H9 (cell line): ENCODE measurements around the gene FBXO38. TPM values are rescaled to one million over a fixed set of nuclear protein-coding genes. Genes with fewer than 3 reads are reported as not detected.

ENCODE experiments used
- DNase-seq: peaks from one replicate; pipeline ENCODE4 v3.0.0-alpha.2; 2017
- H2AFZ ChIP-seq: one replicate; pipeline ENCODE4 v1.6.1; 2013; ENCODE audit warnings: mild to moderate bottlenecking, low read length, control low read depth, moderate library complexity
- H2AK5ac ChIP-seq: 2 replicates; pipeline ENCODE4 v1.6.1; 2013; ENCODE audit warnings: low read length, control low read depth, mixed read lengths; ENCODE audit not compliant: insufficient read length
- H2BK120ac ChIP-seq: one replicate; pipeline ENCODE4 v1.6.1; 2013; ENCODE audit warnings: low read depth, mild to moderate bottlenecking, low read length, control low read depth, inconsistent platforms; ENCODE audit not compliant: poor library complexity, severe bottlenecking
- H2BK12ac ChIP-seq: 2 replicates; pipeline ENCODE4 v1.6.1; 2013; ENCODE audit warnings: low read length, control low read depth, mixed read lengths, low read depth; ENCODE audit not compliant: insufficient read length
- H2BK15ac ChIP-seq: 2 replicates; pipeline ENCODE4 v1.6.1; 2013; ENCODE audit warnings: low read depth, low read length, control low read depth
- H2BK20ac ChIP-seq: one replicate; pipeline ENCODE4 v1.6.1; 2013; ENCODE audit warnings: low read depth, mild to moderate bottlenecking, low read length, control low read depth, inconsistent platforms; ENCODE audit not compliant: poor library complexity, severe bottlenecking
- H2BK5ac ChIP-seq: 2 replicates; pipeline ENCODE4 v1.6.1; 2013; ENCODE audit warnings: low read length, control low read depth, mixed read lengths; ENCODE audit not compliant: insufficient read length
- H3K14ac ChIP-seq: 2 replicates; pipeline ENCODE4 v1.6.1; 2013; ENCODE audit warnings: low read length, control low read depth; ENCODE audit not compliant: insufficient read depth
- H3K18ac ChIP-seq: 2 replicates; pipeline ENCODE4 v1.6.1; 2013; ENCODE audit warnings: low read depth, mild to moderate bottlenecking, mixed read lengths, low read length, control low read depth; ENCODE audit not compliant: insufficient read length
- H3K23ac ChIP-seq: 2 replicates; pipeline ENCODE4 v1.6.1; 2013; ENCODE audit warnings: low read length, control low read depth, mixed read lengths, low read depth; ENCODE audit not compliant: insufficient read length
- H3K23me2 ChIP-seq: 2 replicates; pipeline ENCODE4 v1.6.1; 2013; ENCODE audit warnings: low read depth, mild to moderate bottlenecking, mixed read lengths, low read length, control low read depth; ENCODE audit not compliant: insufficient read length, poor library complexity, severe bottlenecking
- H3K27ac ChIP-seq: 2 replicates; pipeline ENCODE4 v1.5.1; 2013; ENCODE audit warnings: low read length, control low read depth, mixed read lengths, low read depth; ENCODE audit not compliant: insufficient read length
- H3K27me3 ChIP-seq: 2 replicates; pipeline ENCODE4 v1.6.1; 2013; ENCODE audit warnings: low read length, control low read depth, inconsistent platforms; ENCODE audit not compliant: insufficient read depth
- H3K4ac ChIP-seq: 2 replicates; pipeline ENCODE4 v1.6.1; 2013; ENCODE audit warnings: low read depth, mild to moderate bottlenecking, control low read depth, inconsistent platforms, low read length, moderate library complexity
- H3K4me1 ChIP-seq: 2 replicates; pipeline ENCODE4 v1.6.1; 2013; ENCODE audit warnings: low read length, control low read depth, inconsistent platforms; ENCODE audit not compliant: insufficient read depth
- H3K4me2 ChIP-seq: 2 replicates; pipeline ENCODE4 v1.6.1; 2013; ENCODE audit warnings: low read length, control low read depth, mixed read lengths; ENCODE audit not compliant: insufficient read length, insufficient read depth
- H3K56ac ChIP-seq: 2 replicates; pipeline ENCODE4 v1.6.1; 2013; ENCODE audit warnings: low read depth, mild to moderate bottlenecking, mixed read lengths, low read length, control low read depth; ENCODE audit not compliant: insufficient read length
- H3K79me1 ChIP-seq: 2 replicates; pipeline ENCODE4 v1.6.1; 2013; ENCODE audit warnings: low read depth, mild to moderate bottlenecking, moderate library complexity, low read length, control low read depth, inconsistent platforms; ENCODE audit not compliant: insufficient read depth, poor library complexity, severe bottlenecking
- H3K79me2 ChIP-seq: 2 replicates; pipeline ENCODE4 v1.6.1; 2013; ENCODE audit warnings: low read length, control low read depth, inconsistent platforms; ENCODE audit not compliant: insufficient read depth
- H3K9ac ChIP-seq: 2 replicates; pipeline ENCODE4 v1.6.1; 2013; ENCODE audit warnings: low read length, control low read depth, mixed read lengths; ENCODE audit not compliant: insufficient read length; ENCODE audit errors: extremely low read depth
- H3K9me3 ChIP-seq: one replicate; pipeline ENCODE4 v1.6.1; 2013; ENCODE audit warnings: low read depth, low read length, inconsistent platforms; ENCODE audit not compliant: control insufficient read depth
- H3T11ph ChIP-seq: one replicate; pipeline ENCODE4 v1.6.1; 2013; ENCODE audit warnings: mild to moderate bottlenecking, low read length, control low read depth, inconsistent platforms
- H4K20me1 ChIP-seq: one replicate; pipeline ENCODE4 v1.6.1; 2013; ENCODE audit not compliant: control insufficient read depth, insufficient read length, insufficient read depth
- H4K5ac ChIP-seq: 2 replicates; pipeline ENCODE4 v1.6.1; 2013; ENCODE audit warnings: low read depth, mild to moderate bottlenecking, mixed read lengths, low read length, control low read depth; ENCODE audit not compliant: insufficient read length
- H4K8ac ChIP-seq: replicated peaks from 2 replicates; pipeline ENCODE4 v1.6.1; 2013; ENCODE audit warnings: low read length, control low read depth, mixed read lengths, low read depth; ENCODE audit not compliant: insufficient read length
- H4K91ac ChIP-seq: 2 replicates; pipeline ENCODE4 v1.6.1; 2013; ENCODE audit warnings: low read depth, mild to moderate bottlenecking, moderate library complexity, mixed read lengths, low read length, control low read depth; ENCODE audit not compliant: insufficient read length
- H3K27ac Mint-ChIP-seq, 3 experiments: 2 replicates in 2 of 3; 3 replicates in 1 of 3; pipeline ENCODE4 v1.8.0; 2020 to 2021; ENCODE audit warnings: mixed read lengths in 3 of 3, mild to moderate bottlenecking in 1 of 3, moderate library complexity in 1 of 3
- H3K27me3 Mint-ChIP-seq: 2 replicates; pipeline ENCODE4 v1.8.0; 2021; ENCODE audit warnings: low read depth, mild to moderate bottlenecking, moderate library complexity, mixed read lengths
- H3K36me3 Mint-ChIP-seq, 3 experiments: 2 replicates in 2 of 3; 3 replicates in 1 of 3; pipeline ENCODE4 v1.8.0; 2020 to 2021; ENCODE audit warnings: low read depth in 3 of 3, mixed read lengths in 3 of 3; ENCODE audit not compliant: insufficient read depth in 1 of 3
- H3K4me1 Mint-ChIP-seq, 2 experiments: 2 replicates each; pipeline ENCODE4 v1.8.0; 2020; ENCODE audit warnings: mixed read lengths in 2 of 2
- H3K4me3 Mint-ChIP-seq, 2 experiments: 2 replicates in 1 of 2; 3 replicates in 1 of 2; pipeline ENCODE4 v1.8.0; 2020 to 2021; ENCODE audit warnings: mild to moderate bottlenecking in 2 of 2, mixed read lengths in 2 of 2, moderate library complexity in 1 of 2
- H3K9me3 Mint-ChIP-seq, 2 experiments: 2 replicates in 1 of 2; 3 replicates in 1 of 2; pipeline ENCODE4 v1.8.0; 2020; ENCODE audit warnings: mild to moderate bottlenecking in 2 of 2, mixed read lengths in 2 of 2, moderate library complexity in 1 of 2
- CTCF ChIP-seq: fragments of 200-600 bp; sonication (generic); conservative IDR thresholded peaks from 3 replicates; pipeline ENCODE4 v1.8.0; 2021; ENCODE audit warnings: antibody characterized with exemption, mild to moderate bottlenecking
- WGBS: extraction: QIAGEN DNeasy Blood & Tissue Kit; methylation state at CpG from one replicate; pipeline ENCODE4 v1.1.7; 2013; ENCODE audit warnings: missing lambda C conversion rate, low lambda C conversion rate, mixed read lengths; ENCODE audit not compliant: insufficient read length; ENCODE audit errors: extremely low coverage; 5-methylcytosine and 5-hydroxymethylcytosine counted together
- total RNA-seq: library from RNA; stranded (reverse); gene quantifications from 2 replicates; pipeline ENCODE4 v1.2.1, GENCODE V29; 2021

FBXO38 gene
- total RNA-seq, 1 experiment from 2014 or later: 34.6 TPM

DNA sequence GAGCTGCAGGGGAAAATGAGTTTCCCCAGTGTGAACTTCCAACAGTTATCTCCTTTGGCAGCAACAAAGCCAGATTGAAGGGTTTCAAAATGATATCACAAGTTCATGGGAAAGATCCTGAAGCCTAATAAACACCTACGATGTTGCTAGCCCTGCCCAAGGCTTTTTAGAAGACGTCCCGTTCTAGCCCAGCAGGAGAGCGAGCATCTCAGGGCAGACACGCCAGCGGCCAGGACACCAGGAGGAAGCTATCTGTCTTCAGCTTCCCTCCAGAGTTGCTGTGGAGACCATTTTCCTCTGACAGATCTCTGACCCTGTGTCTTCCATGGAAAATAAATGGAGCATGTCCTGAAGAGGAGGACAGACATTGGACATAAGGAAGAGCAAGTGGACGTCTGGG is 98.4 kb downstream of the FBXO38 start:
- H3K27me3 ChIP-seq: no peaks in the 10 kb centered on the region; the same call in 1 of the 2 replicates
- no peak overlapping the region for H2BK120ac ChIP-seq
- no peak for TF ChIP-seq CTCF
- H3K79me2 ChIP-seq: no peaks in the 10 kb centered on the region
- no peak overlapping the region for H3T11ph ChIP-seq
- H2AK5ac ChIP-seq: no peak overlapping the region
- Mint-ChIP-seq H3K27me3 (peaks cover 49% of the 10 kb centered on the region), H3K4me3 (peak overlapping the region in 1 of 2 experiments; percentile 10; a peak in 1 of 5 replicates), H3K9me3 (no peaks in the 10 kb centered on the region), H3K36me3 (no peaks in the 10 kb centered on the region), H3K27ac (no peak overlapping the region), H3K4me1 (peaks cover 0 to 10% of the 10 kb centered on the region in 2 experiments; a peak in 3 of 4 replicates)
- H4K20me1 ChIP-seq: no peaks in the 10 kb centered on the region
- H2BK15ac ChIP-seq: no peak overlapping the region
- H3K56ac ChIP-seq: no peak overlapping the region
- H3K4ac ChIP-seq: no peak overlapping the region
- no peak overlapping the region for H3K9ac ChIP-seq
- H3K27ac ChIP-seq: no peak overlapping the region
- WGBS: no CpG with 5 or more reads among the region's 7 CpGs
- no peak overlapping the region for H3K18ac ChIP-seq
- no peak overlapping the region for H4K91ac ChIP-seq
- H3K9me3 ChIP-seq: no peaks in the 10 kb centered on the region
- no peak overlapping the region for H2AFZ ChIP-seq
- no peak overlapping the region for H4K5ac ChIP-seq
- H3K4me1 ChIP-seq: no peaks in the 10 kb centered on the region
- H3K14ac ChIP-seq: no peak overlapping the region
- H2BK12ac ChIP-seq: no peak overlapping the region
- no peak overlapping the region for H4K8ac ChIP-seq
- DNase-seq: no peak
- no peak overlapping the region for H3K23ac ChIP-seq
- no peak overlapping the region for H2BK20ac ChIP-seq
- no peaks in the 10 kb centered on the region for H3K79me1 ChIP-seq
- H3K4me2 ChIP-seq: no peak overlapping the region
- H3K23me2 ChIP-seq: no peaks in the 10 kb centered on the region
- no peak overlapping the region for H2BK5ac ChIP-seq
